Nephron progenitor cell (in vitro differentiated cells): ENCODE results near the gene PKD2.

Experiments used
- DNase-seq: peaks from one replicate; pipeline ENCODE4 v3.0.0; 2021
- H3K27ac Mint-ChIP-seq: 2 replicates; pipeline ENCODE4 v1.8.0; 2021; ENCODE audit warnings: mild to moderate bottlenecking, moderate library complexity, mixed read lengths
- H3K27me3 Mint-ChIP-seq: 2 replicates; pipeline ENCODE4 v1.8.0; 2021; ENCODE audit warnings: mild to moderate bottlenecking, low read depth, mixed read lengths; ENCODE audit not compliant: poor library complexity
- H3K36me3 Mint-ChIP-seq: 2 replicates; pipeline ENCODE4 v1.8.0; 2021; ENCODE audit warnings: low read depth, mixed read lengths
- H3K4me1 Mint-ChIP-seq: 2 replicates; pipeline ENCODE4 v1.8.0; 2021; ENCODE audit warnings: mixed read lengths
- H3K4me3 Mint-ChIP-seq: 2 replicates; pipeline ENCODE4 v1.8.0; 2021; ENCODE audit warnings: mild to moderate bottlenecking, moderate library complexity, mixed read lengths
- H3K9me3 Mint-ChIP-seq: 2 replicates; pipeline ENCODE4 v1.8.0; 2021; ENCODE audit warnings: mild to moderate bottlenecking, moderate library complexity, mixed read lengths
- TF ChIP-seq, protein P1 (sequence below): fragments of 200-600 bp; sonication (generic); IDR thresholded peaks from 2 replicates; pipeline ENCODE4 v1.5.0; 2021; ENCODE audit warnings: antibody characterized with exemption

PKD2 gene

DNA sequence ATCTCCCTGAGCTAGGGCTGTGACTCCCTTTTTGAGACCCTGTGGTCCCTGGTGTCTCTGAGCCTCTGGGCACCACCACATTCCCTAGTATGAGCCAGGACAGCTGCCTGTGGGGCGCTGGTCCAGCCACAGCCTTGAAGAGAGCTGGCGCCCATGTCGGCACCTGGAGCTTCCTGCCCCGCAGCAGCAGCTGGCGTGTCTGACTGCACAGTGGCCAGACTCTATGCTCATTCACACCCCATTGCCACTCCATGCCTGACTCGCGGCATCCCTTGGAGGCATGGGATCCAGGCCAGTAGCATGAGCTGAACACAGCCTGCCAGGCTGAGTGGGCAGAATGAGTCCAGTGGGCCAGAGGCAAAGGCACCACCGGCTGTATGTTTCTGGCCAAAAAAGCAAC, 40.2 kb upstream of the PKD2 start:
- Mint-ChIP-seq H3K4me3 (no peak overlapping the region), H3K27me3 (no peaks in the 10 kb centered on the region), H3K36me3 (no peaks in the 10 kb centered on the region), H3K27ac (no peak overlapping the region), H3K9me3 (no peaks in the 10 kb centered on the region), H3K4me1 (no peaks in the 10 kb centered on the region)
- TF ChIP-seq, protein P1, sequence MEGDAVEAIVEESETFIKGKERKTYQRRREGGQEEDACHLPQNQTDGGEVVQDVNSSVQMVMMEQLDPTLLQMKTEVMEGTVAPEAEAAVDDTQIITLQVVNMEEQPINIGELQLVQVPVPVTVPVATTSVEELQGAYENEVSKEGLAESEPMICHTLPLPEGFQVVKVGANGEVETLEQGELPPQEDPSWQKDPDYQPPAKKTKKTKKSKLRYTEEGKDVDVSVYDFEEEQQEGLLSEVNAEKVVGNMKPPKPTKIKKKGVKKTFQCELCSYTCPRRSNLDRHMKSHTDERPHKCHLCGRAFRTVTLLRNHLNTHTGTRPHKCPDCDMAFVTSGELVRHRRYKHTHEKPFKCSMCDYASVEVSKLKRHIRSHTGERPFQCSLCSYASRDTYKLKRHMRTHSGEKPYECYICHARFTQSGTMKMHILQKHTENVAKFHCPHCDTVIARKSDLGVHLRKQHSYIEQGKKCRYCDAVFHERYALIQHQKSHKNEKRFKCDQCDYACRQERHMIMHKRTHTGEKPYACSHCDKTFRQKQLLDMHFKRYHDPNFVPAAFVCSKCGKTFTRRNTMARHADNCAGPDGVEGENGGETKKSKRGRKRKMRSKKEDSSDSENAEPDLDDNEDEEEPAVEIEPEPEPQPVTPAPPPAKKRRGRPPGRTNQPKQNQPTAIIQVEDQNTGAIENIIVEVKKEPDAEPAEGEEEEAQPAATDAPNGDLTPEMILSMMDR: no peak
- no peak for DNase-seq

DNA sequence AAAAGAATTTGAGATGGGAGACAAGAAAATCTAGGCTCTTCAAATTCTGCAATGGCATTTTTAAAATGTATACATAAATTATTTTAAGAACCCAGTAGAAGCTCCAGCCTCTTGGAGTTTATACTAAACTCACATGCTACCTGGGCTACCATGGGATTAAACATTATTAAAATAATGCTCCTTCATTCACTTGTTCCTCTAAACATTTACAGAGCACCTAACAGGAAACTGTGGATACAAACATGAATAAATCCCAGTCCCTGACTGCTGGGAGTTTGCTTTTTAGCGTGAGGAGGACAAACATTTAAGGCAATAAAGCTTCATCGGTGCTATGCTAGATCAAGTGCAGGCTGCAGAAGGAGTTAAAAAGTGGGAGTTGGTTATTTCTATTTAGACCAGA, 37.3 kb upstream of the PKD2 start:
- no peak overlapping the region for H3K4me3 Mint-ChIP-seq
- no peak overlapping the region for H3K27ac Mint-ChIP-seq
- TF ChIP-seq, protein P1: no peak

DNA sequence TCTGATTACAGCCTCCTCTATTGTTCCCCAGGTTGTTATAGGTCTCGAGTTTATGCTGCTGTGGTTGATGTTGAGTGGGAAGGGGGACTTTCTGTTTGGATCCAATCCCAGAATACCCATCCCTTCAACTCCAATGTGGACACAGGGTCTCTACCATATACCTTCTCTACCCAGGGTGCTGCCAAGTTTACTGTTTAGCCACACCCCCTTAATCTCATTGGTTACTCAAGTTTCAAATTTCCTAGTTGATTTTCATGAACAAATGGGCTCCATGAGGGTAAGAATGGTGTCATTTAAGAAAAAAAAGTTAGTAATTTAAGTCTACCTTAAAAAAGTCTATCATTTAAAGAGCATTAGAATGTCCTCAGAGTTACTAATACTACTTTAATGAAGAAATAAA, 35.6 kb upstream of the PKD2 start:
- H3K4me1 Mint-ChIP-seq: peaks cover 18% of the 10 kb centered on the region
- H3K27me3 Mint-ChIP-seq: peaks cover 4% of the 10 kb centered on the region
- TF ChIP-seq, protein P1: no peak
- no peak for DNase-seq
- H3K4me3 Mint-ChIP-seq: no peak overlapping the region
- no peaks in the 10 kb centered on the region for H3K36me3 Mint-ChIP-seq
- no peak overlapping the region for H3K27ac Mint-ChIP-seq
- H3K9me3 Mint-ChIP-seq: no peaks in the 10 kb centered on the region

More for the DNA sequence above, 37.3 kb upstream of the PKD2 start:
- Mint-ChIP-seq H3K36me3 (no peaks in the 10 kb centered on the region), H3K27me3 (peaks cover 4% of the 10 kb centered on the region), H3K4me1 (peaks cover 10% of the 10 kb centered on the region), H3K9me3 (no peaks in the 10 kb centered on the region)
- no peak for DNase-seq

DNA sequence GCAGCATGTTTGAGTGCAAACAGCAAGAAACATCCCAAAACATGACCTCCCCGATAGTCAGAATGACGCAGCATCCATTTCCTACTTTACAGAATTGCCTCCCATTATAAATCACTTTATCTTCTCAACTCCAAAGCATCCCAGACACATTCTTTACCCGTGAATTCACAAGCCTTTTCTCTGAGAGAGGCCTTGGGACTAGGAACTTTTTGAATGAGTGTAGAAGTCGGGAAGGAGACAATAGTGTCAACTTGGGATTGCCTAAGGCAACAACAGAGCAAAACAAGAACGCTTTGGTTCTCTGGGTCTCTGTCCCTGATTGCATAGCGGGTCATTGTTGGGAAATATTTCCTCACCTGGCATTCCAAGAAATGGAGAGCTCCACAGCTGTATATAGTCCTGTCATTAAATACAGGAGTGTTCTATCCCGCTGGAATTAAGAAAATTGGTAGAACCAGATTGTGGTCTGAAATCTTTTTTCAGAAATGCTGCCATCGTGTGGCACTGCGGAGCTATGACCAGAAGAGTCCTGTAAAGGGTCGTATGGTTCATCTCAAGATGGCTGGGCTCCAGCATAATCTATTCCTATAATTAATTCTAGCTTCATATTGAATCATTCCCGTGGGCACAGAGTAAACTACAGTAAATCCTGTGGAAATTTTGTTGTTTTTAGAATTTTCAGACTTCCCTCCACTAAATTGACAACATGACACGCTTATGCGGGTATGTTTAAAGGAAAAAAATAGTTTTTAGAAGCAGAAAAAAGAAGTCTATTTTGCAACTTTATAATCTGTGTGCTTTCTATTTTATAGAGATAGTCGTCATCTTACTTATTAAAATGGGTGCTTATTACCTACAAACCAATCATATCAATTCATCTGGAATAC, 33.9 kb upstream of the PKD2 start:
- DNase-seq: peak; percentile 62
- Mint-ChIP-seq H3K27ac (no peak overlapping the region), H3K9me3 (no peaks in the 10 kb centered on the region), H3K4me3 (peak overlapping the region; percentile 22), H3K4me1 (peaks cover 18% of the 10 kb centered on the region), H3K36me3 (no peaks in the 10 kb centered on the region), H3K27me3 (peaks cover 4% of the 10 kb centered on the region)
- TF ChIP-seq, protein P1: peak; percentile 85

DNA sequence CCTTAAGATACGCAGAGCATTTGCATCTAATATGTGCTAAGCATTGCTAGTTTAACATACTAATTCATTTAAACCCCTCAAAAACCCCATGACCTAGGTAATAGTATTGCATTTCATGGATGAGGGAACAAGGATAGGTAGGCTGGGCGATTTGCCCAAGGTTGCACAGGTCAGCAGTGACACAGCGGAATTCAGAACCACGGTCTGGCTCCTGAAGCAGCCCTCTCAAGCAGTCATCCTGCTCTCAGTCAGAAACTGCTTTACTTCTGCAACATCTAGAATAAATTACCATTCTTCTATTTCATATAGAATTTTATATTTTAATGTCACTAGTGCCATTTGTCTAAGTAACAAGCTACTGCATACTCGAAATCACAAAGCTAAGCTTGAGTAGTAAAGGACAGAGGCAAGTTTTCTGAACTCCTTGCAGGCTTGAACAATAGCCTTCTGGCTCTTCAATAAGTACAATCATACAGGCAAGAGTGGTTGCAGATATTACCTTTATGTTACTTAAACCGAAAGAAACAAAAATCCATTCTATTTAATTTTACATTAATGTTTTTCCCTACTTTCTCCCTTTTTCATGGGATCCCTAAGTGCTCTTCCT, 32.5 kb upstream of the PKD2 start:
- Mint-ChIP-seq H3K4me1 (peaks cover 18% of the 10 kb centered on the region), H3K27me3 (peaks cover 4% of the 10 kb centered on the region), H3K36me3 (no peaks in the 10 kb centered on the region), H3K27ac (no peak overlapping the region), H3K9me3 (no peaks in the 10 kb centered on the region), H3K4me3 (no peak overlapping the region)
- no peak for DNase-seq
- TF ChIP-seq, protein P1: no peak
